ENCODE measurements around the gene VAV2. TPM values are rescaled to one million over a fixed set of nuclear protein-coding genes. Genes with fewer than 3 reads are reported as not detected.

Gene VAV2
- total RNA-seq, 3 donors from 2014 or later, result 29.4 to 34.8 (median 34.5) TPM

DNA sequence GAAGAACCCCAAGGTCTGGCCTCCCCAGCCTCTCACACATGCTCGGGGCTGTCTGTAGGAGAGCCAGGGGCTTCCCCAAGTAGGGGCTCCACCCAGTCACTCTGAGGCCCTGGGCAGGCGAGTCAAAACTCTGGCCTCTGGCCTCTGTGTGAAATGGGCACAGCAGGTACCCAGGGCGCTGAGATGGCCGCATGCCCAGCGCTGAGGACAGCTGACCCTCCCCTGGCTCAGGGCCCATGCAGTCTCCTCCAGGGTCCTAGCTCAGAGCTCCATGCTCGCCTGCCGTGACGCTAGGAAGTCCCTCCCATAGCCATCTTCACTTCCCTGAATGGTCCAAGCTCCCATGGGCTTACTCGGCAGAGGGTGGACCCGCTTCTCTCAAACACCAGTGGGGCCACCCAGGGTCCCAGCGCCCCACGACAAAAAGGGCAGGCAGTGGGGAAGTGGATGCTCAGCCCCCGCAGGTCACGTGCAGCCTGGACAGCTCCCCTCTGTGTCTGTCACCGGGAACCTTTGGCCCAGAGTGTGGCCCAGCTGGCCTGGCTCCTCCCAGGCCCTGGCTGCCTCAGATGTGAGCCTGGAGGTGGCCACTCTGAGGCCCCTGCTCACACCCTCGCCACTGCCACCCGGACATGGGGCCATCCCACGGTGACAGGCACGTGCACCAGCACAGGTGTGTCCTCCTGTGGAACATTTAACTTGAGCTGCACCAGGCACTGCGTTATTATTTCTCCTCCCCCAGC is 12.2 kb upstream of the VAV2 start:
- Histone ChIP-seq H3K4me1 (ENCODE audit: low read depth) (no peaks in the 10 kb centered on the region), H3K36me3 (ENCODE audit: low read depth) (no peaks in the 10 kb centered on the region), H3K4me3 (no peak overlapping the region), H3K9me3 (no peaks in the 10 kb centered on the region)
- TF ChIP-seq CTCF (IDR thresholded peaks at IDR 0.05), result no peak
- ATAC-seq (no peak), DNase-seq (no peak)
- intact Hi-C loops (cut with DNase I, micrococcal nuclease), result no loop called here

GRCh38 chr9:134003237-134003636 is 11.1 kb upstream of the VAV2 start:
- H3K4me3 ChIP-seq, result no peak overlapping the region
- no peak for ATAC-seq

DNA sequence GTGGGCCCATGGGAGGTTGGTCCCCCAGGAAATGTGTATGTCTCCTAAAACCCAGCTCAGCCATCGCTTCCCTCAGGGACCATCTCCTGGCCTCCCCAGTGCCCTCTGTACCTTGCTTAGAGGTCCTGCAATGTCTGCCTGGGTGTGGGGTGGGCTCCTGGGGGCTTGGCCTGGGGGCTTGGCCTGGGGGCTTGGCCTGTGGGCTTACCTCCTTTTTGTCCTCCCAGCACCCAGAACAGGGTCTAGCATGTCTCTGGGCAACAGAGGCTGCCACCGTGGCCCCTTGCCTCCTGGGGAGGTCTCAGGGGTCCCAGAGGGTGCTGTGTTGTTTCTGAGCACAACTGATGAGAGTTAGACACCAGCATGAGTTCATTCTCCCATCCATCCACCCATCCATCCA is 10.7 kb upstream of the VAV2 start:
- no peaks in the 10 kb centered on the region for H3K9me3 ChIP-seq
- no peak for ATAC-seq
- H3K36me3 ChIP-seq (ENCODE audit: low read depth), result no peaks in the 10 kb centered on the region
- intact Hi-C loops (cut with DNase I, micrococcal nuclease), result no loop called here
- H3K4me3 ChIP-seq, result no peak overlapping the region
- H3K4me1 ChIP-seq (ENCODE audit: low read depth), result no peaks in the 10 kb centered on the region
- no peak for DNase-seq
- no peak for TF ChIP-seq CTCF (IDR thresholded peaks at IDR 0.05)

More at GRCh38 chr9:134003237-134003636, 11.1 kb upstream of the VAV2 start:
- no peak for TF ChIP-seq CTCF (IDR thresholded peaks at IDR 0.05)
- no peaks in the 10 kb centered on the region for H3K9me3 ChIP-seq
- no peaks in the 10 kb centered on the region for H3K4me1 ChIP-seq (ENCODE audit: low read depth)
- no peak for DNase-seq
- intact Hi-C loops (cut with DNase I, micrococcal nuclease), result no loop called here
- no peaks in the 10 kb centered on the region for H3K36me3 ChIP-seq (ENCODE audit: low read depth)

DNA sequence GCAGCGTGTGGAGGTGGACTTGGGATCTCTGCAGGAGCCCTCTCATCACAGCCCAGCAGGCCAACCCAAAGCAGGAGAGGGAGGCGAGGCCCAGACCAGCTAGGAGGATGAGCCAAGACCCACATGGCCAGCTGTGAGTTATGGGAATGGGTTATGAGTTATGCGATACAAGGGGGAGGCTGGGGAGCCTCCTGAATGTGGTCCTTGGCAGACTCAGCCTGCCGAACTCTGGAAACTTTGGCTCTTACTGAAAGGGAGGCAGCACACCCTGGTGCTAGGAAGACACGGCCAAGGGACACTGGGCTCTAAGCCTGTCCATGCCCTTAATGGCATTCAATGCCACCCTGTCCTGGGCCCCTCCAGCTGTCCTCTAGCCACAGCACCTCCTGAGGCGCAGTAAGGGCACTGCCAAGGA is 7.7 kb upstream of the VAV2 start:
- Histone ChIP-seq H3K9me3 (no peaks in the 10 kb centered on the region), H3K4me1 (ENCODE audit: low read depth) (no peaks in the 10 kb centered on the region), H3K36me3 (ENCODE audit: low read depth) (no peaks in the 10 kb centered on the region), H3K4me3 (no peak overlapping the region)
- no peak for DNase-seq
- intact Hi-C loops (cut with DNase I, micrococcal nuclease), result loop anchor here in 1 of 2 donors (5.0 kb wide), 1 partner anchor 208 kb away; no protein-coding TSS in a partner anchor
- ATAC-seq, result no peak
- TF ChIP-seq CTCF (IDR thresholded peaks at IDR 0.05), result no peak

DNA sequence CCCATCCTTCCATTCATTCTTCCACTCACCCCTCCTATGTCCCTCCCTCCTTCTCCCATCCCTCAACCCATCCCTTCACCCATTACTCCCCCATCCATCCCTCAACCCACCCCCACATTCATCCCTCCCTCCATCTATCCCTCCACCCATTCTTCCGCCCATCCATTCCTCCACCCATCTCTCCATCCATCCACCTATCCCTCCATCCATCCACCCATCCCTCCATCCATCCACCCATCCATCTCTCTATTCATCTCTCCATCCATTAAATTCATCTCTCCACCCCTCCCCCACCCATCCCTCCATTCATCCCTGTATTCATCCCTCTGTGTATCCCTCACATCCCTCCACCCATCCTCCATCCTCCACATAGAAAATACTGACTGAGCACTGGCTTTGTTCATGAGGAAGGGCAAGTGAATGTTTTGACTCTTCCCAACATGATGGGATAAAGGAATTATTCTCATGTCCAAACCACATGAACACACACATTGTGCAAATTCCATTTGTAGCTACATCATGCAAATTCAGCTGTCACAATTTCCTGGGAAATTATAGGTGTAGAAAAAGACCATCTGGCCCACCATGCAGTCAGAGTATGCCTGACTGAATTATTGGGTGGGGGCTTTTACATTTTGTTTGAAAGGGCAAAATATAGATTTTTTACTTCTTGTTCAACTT is 6.9 kb upstream of the VAV2 start:
- Histone ChIP-seq H3K36me3 (ENCODE audit: low read depth) (no peaks in the 10 kb centered on the region), H3K9me3 (no peaks in the 10 kb centered on the region), H3K4me3 (no peak overlapping the region), H3K4me1 (ENCODE audit: low read depth) (peaks cover 3% of the 10 kb centered on the region)
- intact Hi-C loops (cut with DNase I, micrococcal nuclease), result loop anchor here in 1 of 2 donors (5.0 kb wide), 1 partner anchor 207 kb away; no protein-coding TSS in a partner anchor
- no peak for TF ChIP-seq CTCF (IDR thresholded peaks at IDR 0.05)
- ATAC-seq, result no peak
- DNase-seq, result no peak
